Measurements from ENCODE around the gene KRT80.

KRT80 gene

GRCh38 chr12:52210186-52210924, 18.5 kb upstream of the KRT80 start:
- peak; percentile 16 for DNase-seq

DNA sequence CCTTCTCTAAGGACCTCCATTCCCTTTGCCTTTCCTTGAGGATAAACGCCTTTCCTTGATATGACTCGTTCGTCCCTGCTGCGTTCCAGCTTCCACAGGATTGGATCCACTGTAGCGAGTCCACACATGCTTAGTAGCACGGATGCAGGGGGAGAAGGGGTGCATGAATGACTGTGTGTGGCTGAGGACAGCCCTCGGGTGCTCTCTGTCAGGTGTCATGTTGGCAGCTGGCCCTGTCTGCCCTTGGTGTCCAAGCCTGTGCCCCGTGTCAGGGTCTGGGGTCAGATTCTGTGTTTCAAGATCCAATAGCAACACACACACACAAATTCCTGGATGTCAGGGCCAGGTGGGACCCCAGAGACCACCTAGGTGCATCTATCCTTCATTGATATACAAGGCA, 17.5 kb upstream of the KRT80 start:
- peak; percentile 5 for DNase-seq

DNA sequence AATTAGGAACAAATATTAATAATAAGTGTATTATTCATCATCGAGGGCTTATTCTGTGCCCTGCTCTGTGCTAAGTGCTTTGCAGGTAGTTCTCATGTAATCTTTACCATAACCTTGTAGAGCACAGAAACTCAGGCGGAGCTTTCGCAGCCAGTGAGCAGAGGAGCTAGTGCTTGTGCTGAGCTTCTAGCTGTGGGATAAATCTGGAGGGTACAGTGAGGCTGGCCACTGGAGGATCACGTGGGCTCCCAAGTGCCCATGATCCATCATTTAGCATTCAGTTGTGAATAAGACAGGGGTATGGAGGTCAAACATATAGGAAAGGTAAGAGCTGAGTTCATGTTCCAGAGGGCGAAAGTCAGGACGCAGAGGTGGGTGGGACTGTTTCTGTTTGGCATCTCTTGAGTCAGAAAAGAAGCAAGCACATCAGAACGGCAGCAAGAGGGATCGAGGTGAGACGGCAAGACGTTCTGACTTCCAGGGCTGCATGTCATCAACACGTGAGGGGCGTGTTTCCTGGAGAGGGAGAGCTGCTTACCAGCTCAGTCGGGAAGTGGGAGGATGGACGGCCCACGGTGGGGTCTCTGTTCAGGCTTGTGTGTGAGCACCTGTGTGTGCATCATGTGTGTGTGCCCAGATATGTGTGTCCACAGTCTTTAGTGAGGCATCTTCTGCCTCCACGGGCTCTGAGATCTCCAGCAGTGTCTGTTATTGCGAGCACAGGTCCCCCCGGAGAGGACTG, 16.8 kb upstream of the KRT80 start:
- peak; percentile 7 for DNase-seq

GRCh38 chr12:52207895-52208294, 16.1 kb upstream of the KRT80 start:
- DNase-seq: peak; percentile 16

DNA sequence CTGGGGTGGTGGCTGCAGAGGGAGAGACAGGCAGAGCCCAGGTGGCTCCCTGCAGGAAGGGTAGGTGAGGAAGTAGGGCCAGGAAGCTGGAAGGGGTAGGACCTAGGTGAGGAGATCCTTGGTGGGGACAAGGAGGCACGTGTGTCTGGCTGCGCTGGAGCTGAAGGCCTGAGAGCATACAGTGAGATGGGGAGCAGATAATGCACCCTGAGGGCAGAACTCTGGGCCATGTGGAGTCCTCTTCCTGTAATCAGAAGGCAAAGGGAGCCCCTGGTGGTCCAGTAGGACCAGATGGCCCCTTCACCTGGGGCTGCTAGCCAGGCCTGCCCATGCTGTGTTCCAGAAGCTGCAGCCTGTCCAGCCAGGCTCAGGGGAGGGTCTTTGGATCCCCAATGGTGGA, 15.3 kb upstream of the KRT80 start:
- peak; percentile 2 for DNase-seq

DNA sequence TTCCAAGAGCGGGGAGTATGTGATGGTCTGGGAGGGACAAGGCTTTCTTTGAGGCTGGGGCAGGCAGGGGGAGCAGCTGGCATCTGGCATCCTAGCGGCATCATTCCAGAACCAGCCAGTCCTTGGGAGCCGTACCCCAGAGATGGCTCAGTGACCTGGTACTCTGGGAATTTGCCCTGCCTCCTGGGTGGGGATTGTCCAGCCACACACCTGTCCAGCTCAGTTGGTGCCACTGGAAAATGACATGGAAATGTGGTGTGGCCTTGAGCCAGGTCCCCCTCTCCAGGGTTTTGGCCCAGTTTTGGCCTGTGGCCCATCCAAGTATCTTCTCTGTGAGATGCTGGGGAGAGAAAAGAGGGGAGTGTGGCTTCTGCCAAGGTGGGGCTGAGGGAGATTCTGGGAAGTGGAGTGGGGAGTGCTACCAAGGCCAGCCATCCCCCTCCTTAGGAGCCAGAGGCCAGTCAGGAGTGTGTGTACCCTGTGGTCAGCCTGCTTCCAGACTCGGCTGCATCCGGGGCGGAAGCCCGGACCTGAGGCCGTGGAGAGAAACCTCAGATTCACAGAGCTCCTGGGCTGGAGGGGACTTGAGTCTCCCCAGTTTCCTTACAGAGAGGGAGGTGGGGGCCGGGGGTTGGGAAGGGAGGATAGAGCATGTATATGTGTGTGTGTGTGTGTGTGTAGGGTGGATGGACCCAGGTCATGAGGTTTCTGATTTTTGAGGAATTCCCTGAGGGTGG, 14.7 kb upstream of the KRT80 start:
- peak; percentile 10 for DNase-seq

DNA sequence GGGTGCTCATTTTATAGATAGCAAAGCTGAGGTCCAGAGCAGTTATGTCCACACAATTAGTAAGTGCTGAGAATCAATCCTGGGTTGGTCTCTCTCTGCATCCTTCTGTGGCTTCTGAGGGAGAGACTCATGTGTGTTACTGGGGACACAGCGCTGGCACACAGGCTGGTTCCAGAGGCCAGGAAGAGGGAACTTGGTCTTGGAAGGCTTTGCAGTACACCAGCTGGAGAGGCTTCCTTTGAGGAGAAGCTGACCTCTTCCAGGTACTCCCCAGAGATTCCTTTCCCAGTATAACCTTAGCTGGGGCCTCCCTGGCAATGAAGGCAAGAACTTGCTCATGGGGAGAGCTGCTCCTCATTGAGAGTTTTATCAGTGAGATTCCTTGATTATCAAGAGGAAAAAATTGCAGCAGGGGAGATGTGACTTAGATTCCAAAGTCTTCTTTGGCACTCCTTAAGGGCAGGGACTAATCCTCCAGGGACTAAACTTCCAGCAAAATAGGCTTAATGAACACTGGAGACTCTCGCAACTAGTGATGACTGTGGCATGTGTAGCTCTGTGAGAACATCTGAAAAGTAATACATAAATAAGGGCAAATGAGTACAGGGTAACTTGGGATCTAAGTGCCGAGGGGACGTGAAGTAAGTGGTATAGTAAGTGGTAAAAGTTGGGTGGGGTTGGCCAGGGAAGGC, 13.9 kb upstream of the KRT80 start:
- peak; percentile 7 for DNase-seq

GRCh38 chr12:52204931-52205505, 13.2 kb upstream of the KRT80 start:
- DNase-seq: peak; percentile 11

GRCh38 chr12:52204095-52204930, 12.5 kb upstream of the KRT80 start:
- peak; percentile 7 for DNase-seq

GRCh38 chr12:52203079-52203921, 11.5 kb upstream of the KRT80 start:
- peak; percentile 84 for DNase-seq

DNA sequence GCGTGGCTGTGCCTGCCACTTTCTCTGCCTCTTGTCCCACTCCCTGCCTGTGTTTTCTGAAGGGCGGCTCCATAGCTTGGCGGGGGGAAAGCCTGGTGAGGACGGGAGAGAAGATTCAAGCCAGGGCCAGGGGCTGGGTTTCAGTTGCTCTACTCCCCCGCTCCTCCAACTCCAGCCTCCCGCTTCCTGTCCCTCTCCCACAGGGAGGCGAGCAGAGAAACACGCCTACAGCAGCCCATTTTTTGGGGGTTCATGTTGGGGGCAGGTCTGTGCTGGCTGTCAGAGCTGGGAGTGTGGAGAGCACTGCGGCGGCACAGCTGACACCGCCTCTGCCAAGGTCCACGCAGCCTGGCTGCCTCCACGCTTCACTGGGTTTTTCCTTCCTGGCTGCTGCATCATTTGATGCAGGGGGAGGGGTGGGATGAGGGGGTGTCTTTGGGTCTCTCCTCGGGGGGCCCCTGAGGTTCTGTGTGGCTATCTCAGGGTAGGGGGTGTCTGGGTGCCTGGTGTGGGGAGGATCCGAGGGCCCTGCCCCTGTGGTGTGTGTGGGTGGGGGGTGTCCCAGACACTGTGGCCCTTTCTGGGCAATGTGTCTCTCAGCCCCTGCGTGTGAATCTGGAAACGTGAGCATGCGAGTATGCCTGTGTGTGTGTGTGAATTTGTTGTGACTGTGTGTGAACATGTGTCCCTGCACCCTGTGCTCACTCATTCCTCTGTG, 10.7 kb upstream of the KRT80 start:
- no peak for DNase-seq

GRCh38 chr12:52201451-52201839, 9.6 kb upstream of the KRT80 start:
- DNase-seq: no peak

GRCh38 chr12:52200781-52201450, 9.1 kb upstream of the KRT80 start:
- no peak for DNase-seq

DNA sequence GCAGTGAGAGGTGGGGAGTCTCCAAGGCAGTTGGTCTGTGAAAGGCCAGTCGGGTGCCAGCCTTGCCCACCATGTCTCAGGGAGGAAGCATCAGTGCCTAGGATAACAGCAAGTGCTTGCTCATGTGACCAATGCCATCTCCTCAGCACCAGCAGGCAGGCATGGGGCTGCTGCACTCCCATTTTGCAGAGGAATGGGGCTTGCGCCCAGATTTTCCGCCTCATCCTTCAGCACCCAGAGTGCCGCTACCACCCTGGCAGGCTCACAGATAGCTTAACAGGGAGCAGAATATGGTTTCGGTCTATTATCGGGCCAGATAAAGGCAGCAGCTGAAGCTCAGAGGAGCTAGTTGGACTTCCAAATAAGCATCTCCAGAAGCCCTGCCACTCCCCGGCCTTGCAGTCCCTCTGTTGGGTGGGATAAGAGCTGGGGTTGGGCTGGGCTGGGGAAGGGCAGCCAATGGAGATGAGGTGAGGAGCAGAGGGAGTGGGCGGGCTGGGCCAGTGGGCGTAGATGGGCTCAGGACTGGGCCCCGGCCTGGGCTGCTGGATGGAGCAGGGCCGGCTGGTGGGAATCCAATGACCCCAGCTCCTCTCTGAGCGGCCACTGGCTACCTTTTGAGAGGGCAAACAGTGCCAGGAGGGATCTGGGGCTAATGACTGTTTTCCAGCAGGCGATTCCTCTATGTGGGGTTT, 8.4 kb upstream of the KRT80 start:
- no peak for DNase-seq

DNA sequence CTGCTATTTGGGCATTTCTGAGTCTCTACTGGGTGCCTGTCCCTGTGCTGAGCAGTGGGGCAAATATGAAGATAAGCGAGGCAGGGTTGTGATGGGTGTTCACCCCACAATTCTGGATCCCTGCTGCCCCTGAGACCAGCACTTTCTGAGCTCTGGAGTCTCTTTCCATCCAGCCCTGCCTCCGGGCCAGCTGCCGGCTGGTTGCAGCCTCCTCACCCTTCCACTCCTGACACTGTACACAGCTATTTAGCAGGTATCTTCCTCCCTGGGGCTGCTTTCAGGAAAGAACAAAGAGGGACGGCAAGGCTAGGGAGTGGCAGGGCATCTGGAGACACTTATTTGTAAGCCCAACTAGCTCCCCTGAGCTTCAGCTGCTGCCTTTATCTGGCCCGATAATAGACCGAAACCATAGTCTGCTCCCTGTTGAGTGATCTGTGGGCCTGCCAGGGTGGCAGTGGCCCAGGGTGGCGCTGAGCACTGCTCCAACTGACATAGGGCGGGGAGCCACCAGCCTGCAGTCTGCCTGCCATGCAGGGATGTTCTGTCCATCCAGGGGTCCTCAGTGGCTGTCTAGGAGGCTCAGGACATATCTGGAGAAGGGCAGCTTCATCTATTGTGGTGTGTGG, 7.6 kb upstream of the KRT80 start:
- DNase-seq: no peak

DNA sequence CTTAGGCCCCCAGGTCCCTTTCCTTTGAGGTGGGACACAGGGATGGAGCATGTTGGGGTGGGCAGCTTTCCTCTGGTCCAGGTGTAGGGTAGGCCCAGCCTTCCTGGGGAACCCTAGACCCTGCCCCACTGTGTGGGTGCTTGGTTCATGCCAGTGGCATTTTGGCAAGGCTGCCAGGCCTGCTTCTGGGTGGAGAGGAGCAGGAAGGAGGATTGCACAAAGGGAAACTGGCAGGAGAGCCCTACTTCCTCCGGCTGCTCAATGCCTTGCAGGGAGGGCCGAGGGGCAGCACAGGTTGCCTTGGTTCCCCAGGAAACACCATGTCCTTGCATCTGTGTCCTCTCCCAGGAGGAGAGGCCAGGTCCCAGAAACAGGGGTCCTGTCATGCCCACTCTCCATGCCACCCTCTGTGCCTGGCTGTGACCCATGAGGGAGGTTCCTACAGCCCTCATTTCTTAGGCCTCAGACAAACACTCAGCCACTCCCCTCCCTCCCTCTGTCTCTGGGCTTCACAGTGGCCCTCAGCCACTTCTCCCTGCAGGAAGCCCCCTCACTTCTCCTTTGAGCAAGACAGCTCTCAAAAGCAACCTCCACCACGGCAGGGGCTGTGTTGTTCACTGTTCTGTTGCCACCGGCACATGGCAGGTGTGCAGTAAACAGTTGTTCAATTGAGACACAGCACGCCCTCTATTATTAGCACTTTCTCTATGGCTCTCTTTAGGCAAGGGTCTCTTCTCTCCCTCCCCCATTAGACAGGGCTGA, 6.8 kb upstream of the KRT80 start:
- DNase-seq: no peak

- DNase-seq: peak; percentile 82
Measured at GRCh38 chr12:52197371-52198231, 5.8 kb upstream of the KRT80 start.

All from CD4-positive, alpha-beta T cell treated with Interleukin-15 for 1 hour (primary cell).